Liver (tissue), 9 donors: ENCODE results near the gene SCAF1. TPM values are rescaled to one million over a fixed set of nuclear protein-coding genes. Genes with fewer than 3 reads are reported as not detected.
A peak's percentile ranks its signal among the peaks of the same experiment; 100 is the strongest.

Experiments used
- DNase-seq: peaks from one replicate; pipeline ENCODE4 v3.0.0-alpha.2; 2017; ENCODE audit warnings: low spot score
- H3K27ac ChIP-seq, 2 donors: one replicate each; pipeline ENCODE4 v1.7.0; 2013; ENCODE audit warnings: inconsistent platforms in 2 of 2, low read length in 2 of 2, control low read depth in 1 of 2, low read depth in 1 of 2, mild to moderate bottlenecking in 1 of 2
- H3K27me3 ChIP-seq, 4 donors: one replicate each; pipeline versions ENCODE4 v1.6.1 to v1.7.0; 2013; ENCODE audit warnings: low read length in 3 of 4, inconsistent platforms in 1 of 4, mild to moderate bottlenecking in 1 of 4, moderate library complexity in 1 of 4; ENCODE audit not compliant: control insufficient read depth in 4 of 4, insufficient read depth in 4 of 4
- H3K36me3 ChIP-seq, 4 donors: one replicate each; pipeline versions ENCODE4 v1.6.1 to v1.7.0; 2013; ENCODE audit warnings: low read length in 3 of 4, mild to moderate bottlenecking in 3 of 4, low read depth in 1 of 4, moderate library complexity in 1 of 4; ENCODE audit not compliant: control insufficient read depth in 4 of 4, insufficient read depth in 3 of 4
- H3K4me1 ChIP-seq, 4 donors: one replicate each; pipeline versions ENCODE4 v1.6.1 to v1.7.0; 2013; ENCODE audit warnings: low read length in 3 of 4, mild to moderate bottlenecking in 3 of 4, moderate library complexity in 1 of 4; ENCODE audit not compliant: control insufficient read depth in 4 of 4, insufficient read depth in 4 of 4
- H3K4me3 ChIP-seq, 3 donors: one replicate each; pipeline versions ENCODE4 v1.6.1 to v1.7.0; 2013; ENCODE audit warnings: low read length in 3 of 3, control low read depth in 1 of 3, low read depth in 1 of 3, mild to moderate bottlenecking in 1 of 3
- H3K9ac ChIP-seq, 2 donors: one replicate each; pipeline ENCODE4 v1.7.0; 2013; ENCODE audit warnings: low read length in 2 of 2, mild to moderate bottlenecking in 2 of 2, moderate library complexity in 2 of 2, control low read depth in 1 of 2, low read depth in 1 of 2
- H3K9me3 ChIP-seq, 4 donors: one replicate each; pipeline versions ENCODE4 v1.6.1 to v1.7.0; 2013; ENCODE audit warnings: low read length in 3 of 4; ENCODE audit not compliant: control insufficient read depth in 4 of 4
- CTCF ChIP-seq: fragments of 150-350 bp; IDR thresholded peaks from 2 replicates; pipeline ENCODE4 v1.5.1; 2017; ENCODE audit warnings: improper control_type of control experiment, low read depth, low read length; ENCODE audit not compliant: missing input control
- EGR1 ChIP-seq, 2 donors: IDR thresholded peaks; 2 replicates each; pipeline ENCODE4 v1.6.1; 2016 to 2018; ENCODE audit warnings: antibody characterized with exemption in 2 of 2, low read depth in 2 of 2
- FOXA2 ChIP-seq: IDR thresholded peaks from 2 replicates; pipeline ENCODE4 v1.6.1; 2016; ENCODE audit warnings: antibody characterized with exemption
- GABPA ChIP-seq, 2 donors: IDR thresholded peaks in 1 of 2; conservative IDR thresholded peaks in 1 of 2; 2 replicates each; pipeline ENCODE4 v1.6.1; 2016; ENCODE audit warnings: antibody characterized with exemption in 2 of 2, mild to moderate bottlenecking in 1 of 2, moderate library complexity in 1 of 2
- JUND ChIP-seq, 2 donors: IDR thresholded peaks; 2 replicates each; pipeline ENCODE4 v1.6.1; 2016; ENCODE audit warnings: antibody characterized with exemption in 2 of 2
- MAX ChIP-seq: IDR thresholded peaks from 2 replicates; pipeline ENCODE4 v1.6.1; 2016; ENCODE audit warnings: antibody characterized with exemption
- NR2F2 ChIP-seq: IDR thresholded peaks from 2 replicates; pipeline ENCODE4 v1.6.1; 2016; ENCODE audit warnings: antibody characterized with exemption
- RAD21 ChIP-seq, 2 donors: IDR thresholded peaks; 2 replicates each; pipeline ENCODE4 v1.6.1; 2016; ENCODE audit warnings: antibody characterized with exemption in 2 of 2, mild to moderate bottlenecking in 2 of 2
- RXRA ChIP-seq, 2 donors: IDR thresholded peaks; 2 replicates each; pipeline ENCODE4 v1.6.1; 2017 to 2018; ENCODE audit warnings: antibody characterized with exemption in 2 of 2, mild to moderate bottlenecking in 1 of 2
- SP1 ChIP-seq: IDR thresholded peaks from 2 replicates; pipeline ENCODE4 v1.6.1; 2018; ENCODE audit warnings: antibody characterized with exemption, mild to moderate bottlenecking
- TAF1 ChIP-seq: conservative IDR thresholded peaks from 2 replicates; pipeline ENCODE4 v1.6.1; 2016; ENCODE audit warnings: antibody characterized with exemption, mild to moderate bottlenecking
- YY1 ChIP-seq: IDR thresholded peaks from 2 replicates; pipeline ENCODE4 v1.6.1; 2016; ENCODE audit warnings: antibody characterized with exemption, mild to moderate bottlenecking
- ZBTB33 ChIP-seq: IDR thresholded peaks from 2 replicates; pipeline ENCODE4 v1.6.1; 2016; ENCODE audit warnings: antibody characterized with exemption
- WGBS: extraction: QIAGEN DNeasy Blood & Tissue Kit; methylation state at CpG from one replicate; pipeline ENCODE4 v1.1.7; 2013; 5-methylcytosine and 5-hydroxymethylcytosine counted together
- polyA plus RNA-seq, 2 donors: library from polyadenylated mRNA; stranded (reverse) in 1 of 2; unstranded in 1 of 2; fragments of 200-250 nt in 1 of 2; fragments of >200 nt in 1 of 2; fragmentation: Nextera tagmentation in 1 of 2; extraction: Ambion mirVana in 1 of 2; gene quantifications; one replicate each; pipeline versions ENCODE4 v1.2.1 to v1.2.3, GENCODE V29; 2013 to 2015
- total RNA-seq, 2 donors: library from RNA; depleted of rRNA; stranded (reverse); fragments of >200 nt; gene quantifications; one replicate each; pipeline ENCODE4 v1.2.3, GENCODE V29; 2014
- TF ChIP-seq, protein P1 (sequence below): IDR thresholded peaks from 2 replicates; pipeline ENCODE4 v1.6.1; 2016; ENCODE audit warnings: antibody characterized with exemption
- donor health status: healthy.
- donor health status: healthy.
- donor health status: healthy.
- donor health status: healthy.
- donor health status: healthy.

Gene SCAF1
- total and polyA plus RNA-seq, 4 donors: 4.6 to 17.6 (median 9.9) TPM

DNA sequence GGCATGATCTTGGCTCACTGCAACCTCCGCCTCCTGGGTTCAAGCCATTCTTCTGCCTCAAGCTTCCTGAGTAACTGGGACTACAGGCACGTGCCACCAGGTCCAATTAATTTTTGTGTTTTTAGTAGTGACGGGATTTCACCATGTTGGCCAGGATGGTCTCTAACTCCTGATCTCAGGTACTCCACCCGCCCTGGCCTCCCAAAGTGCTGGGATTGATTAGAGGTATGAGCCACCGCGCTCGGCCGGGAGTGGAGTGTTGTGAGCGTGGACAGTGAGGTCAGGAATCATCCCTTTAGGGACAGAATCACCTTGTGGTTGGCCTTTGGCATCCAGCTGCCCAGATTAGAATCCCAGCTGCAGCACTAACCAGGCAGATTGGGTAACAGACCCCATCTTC lies 12.3 kb upstream of the SCAF1 start:
- peaks cover 2 to 12% (median 4%) of the 10 kb centered on the region in 4 donors for H3K36me3 ChIP-seq
- H3K27me3 ChIP-seq: no peaks in the 10 kb centered on the region
- no peaks in the 10 kb centered on the region for H3K9me3 ChIP-seq
- DNase-seq: no peak
- no peak overlapping the region for H3K27ac ChIP-seq
- H3K4me3 ChIP-seq: no peak overlapping the region
- TF ChIP-seq GABPA (IDR thresholded peaks at IDR 0.05 in 1 of 2, conservative IDR thresholded peaks at IDR 0.05 in 1 of 2) (no peak), ZBTB33 (no peak), YY1 (no peak), FOXA2 (no peak), TAF1 (no peak), SP1 (no peak), RXRA (IDR thresholded peaks at IDR 0.05) (no peak), JUND (IDR thresholded peaks at IDR 0.05) (no peak), EGR1 (IDR thresholded peaks at IDR 0.05; ENCODE audit: low read depth in 2 of 2) (no peak), MAX (no peak), NR2F2 (no peak), RAD21 (IDR thresholded peaks at IDR 0.05) (no peak)
- TF ChIP-seq, protein P1, sequence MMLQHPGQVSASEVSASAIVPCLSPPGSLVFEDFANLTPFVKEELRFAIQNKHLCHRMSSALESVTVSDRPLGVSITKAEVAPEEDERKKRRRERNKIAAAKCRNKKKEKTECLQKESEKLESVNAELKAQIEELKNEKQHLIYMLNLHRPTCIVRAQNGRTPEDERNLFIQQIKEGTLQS: no peak
- no peak overlapping the region for H3K9ac ChIP-seq
- WGBS: 96% methylated on average over 9 of the region's 9 CpGs
- H3K4me1 ChIP-seq: peaks cover 0 to 2% (median 0%) of the 10 kb centered on the region in 4 donors

- no peaks in the 10 kb centered on the region for H3K27me3 ChIP-seq
- no peak overlapping the region for H3K9ac ChIP-seq
- no peaks in the 10 kb centered on the region for H3K9me3 ChIP-seq
- no peak overlapping the region for H3K27ac ChIP-seq
- no peak overlapping the region for H3K4me3 ChIP-seq
- no peak for TF ChIP-seq YY1
- no peak for TF ChIP-seq CTCF
- no peak for TF ChIP-seq FOXA2
- no peak for TF ChIP-seq SP1
- no peak for TF ChIP-seq EGR1 (IDR thresholded peaks at IDR 0.05; ENCODE audit: low read depth in 2 of 2)
- peak; percentile 14 for TF ChIP-seq NR2F2
- TF ChIP-seq TAF1: no peak
- DNase-seq: no peak
- 31% methylated on average over 9 of the region's 9 CpGs for WGBS
- peaks cover 2 to 5% (median 4%) of the 10 kb centered on the region in 4 donors for H3K36me3 ChIP-seq
- H3K4me1 ChIP-seq: peaks cover 0 to 4% (median 0%) of the 10 kb centered on the region in 4 donors
These were observed 10.9 kb upstream of the SCAF1 start for GRCh38 chr19:49631014-49631588.
